HepG2 (cell line): ENCODE results near the gene RANBP3. TPM values are rescaled to one million over a fixed set of nuclear protein-coding genes. Genes with fewer than 3 reads are reported as not detected.
A peak's percentile ranks its signal among the peaks of the same experiment; 100 is the strongest.

Experiments
- HNRNPUL1 ChIP-seq: fragments of 200-400 bp; formaldehyde crosslinking; IDR thresholded peaks from 2 replicates; pipeline ENCODE4 v1.6.1; 2017; ENCODE audit warnings: low read depth, mild to moderate bottlenecking, low read length, moderate library complexity
- KMT2B ChIP-seq: IDR thresholded peaks from 2 replicates; pipeline ENCODE4 v1.6.1; 2016; ENCODE audit warnings: missing genetic modification reagents, missing compliant biosample characterization
- MAF1 ChIP-seq: sonication (generic); formaldehyde crosslinking; IDR thresholded peaks from 2 replicates; pipeline ENCODE4 v1.5.0; 2020; ENCODE audit warnings: missing genetic modification reagents, borderline replicate concordance
- MED1 ChIP-seq: sonication (generic); formaldehyde crosslinking; IDR thresholded peaks from 2 replicates; pipeline ENCODE4 v1.4.0; 2020; ENCODE audit warnings: missing genetic modification reagents
- MIXL1 ChIP-seq: IDR thresholded peaks from 2 replicates; pipeline ENCODE4 v1.6.1; 2016
- NFIB ChIP-seq: sonication (generic); formaldehyde crosslinking; IDR thresholded peaks from 2 replicates; pipeline ENCODE4 v1.9.0; 2021; ENCODE audit warnings: missing genetic modification reagents, mild to moderate bottlenecking, borderline replicate concordance
- NR0B2 ChIP-seq: sonication (generic); formaldehyde crosslinking; IDR thresholded peaks from 2 replicates; pipeline ENCODE4 v1.4.0; 2020; ENCODE audit warnings: mild to moderate bottlenecking, missing genetic modification reagents
- NRL ChIP-seq: sonication (generic); formaldehyde crosslinking; IDR thresholded peaks from 2 replicates; pipeline ENCODE4 v1.5.0; 2020; ENCODE audit warnings: missing genetic modification reagents, mild to moderate bottlenecking, moderate library complexity, borderline replicate concordance
- SUZ12 ChIP-seq: fragments of 150-350 bp; IDR thresholded peaks from 2 replicates; pipeline ENCODE4 v1.6.1; 2014; ENCODE audit warnings: low read depth, low read length
- TBP ChIP-seq: sonication (generic); formaldehyde crosslinking; IDR thresholded peaks from 2 replicates; pipeline ENCODE4 v1.5.0; 2020; ENCODE audit warnings: missing genetic modification reagents
- XRCC5 ChIP-seq: fragments of 200-400 bp; formaldehyde crosslinking; optimal IDR thresholded peaks from 2 replicates; pipeline ENCODE3; 2017; ENCODE audit warnings: mild to moderate bottlenecking, low read length
- ZFP36L2 ChIP-seq: sonication (generic); formaldehyde crosslinking; IDR thresholded peaks from 2 replicates; pipeline ENCODE4 v1.4.0; 2020; ENCODE audit warnings: missing genetic modification reagents
- ZKSCAN1 ChIP-seq: fragments of 150-350 bp; IDR thresholded peaks from 2 replicates; pipeline ENCODE4 v1.6.1; 2014; ENCODE audit warnings: low read length
- ZNF207 ChIP-seq: fragments of 450-650 bp; IDR thresholded peaks from 2 replicates; pipeline ENCODE4 v1.6.1; 2016; ENCODE audit warnings: antibody characterized with exemption, borderline replicate concordance
- ZNF383 ChIP-seq: sonication (generic); formaldehyde crosslinking; IDR thresholded peaks from 2 replicates; pipeline ENCODE4 v1.4.0; 2020; ENCODE audit warnings: missing genetic modification reagents, mild to moderate bottlenecking, borderline replicate concordance
- ZNF790 ChIP-seq: sonication (generic); formaldehyde crosslinking; IDR thresholded peaks from 2 replicates; pipeline ENCODE4 v1.8.0; 2022; ENCODE audit warnings: missing genetic modification reagents, mild to moderate bottlenecking, borderline replicate concordance
- polyA plus RNA-seq, 8 experiments: library from polyadenylated mRNA; depleted of rRNA in 3 of 8; stranded (reverse) in 7 of 8; unstranded in 1 of 8; fragments of >200 nt; fragmentation: Illumina TruSeq in 4 of 8; extraction: Trizol in 4 of 8; gene quantifications; 2 replicates each; pipeline versions ENCODE4 v1.2.1 to v1.2.3, GENCODE V29; 2011 to 2016; ENCODE audit warnings: low read depth in 4 of 8, missing spikeins in 1 of 8, mixed read lengths in 1 of 8; ENCODE audit not compliant: insufficient read depth in 1 of 8
- total RNA-seq, 5 experiments: library from RNA; depleted of rRNA; stranded (reverse); fragments of >200 nt; fragmentation: Illumina TruSeq; extraction: Trizol; gene quantifications; 2 replicates each; pipeline ENCODE4 v1.2.3, GENCODE V29; 2016; ENCODE audit warnings: low read depth in 1 of 5
- TF ChIP-seq, protein P1 (sequence below): sonication (generic); formaldehyde crosslinking; IDR thresholded peaks from 2 replicates; pipeline ENCODE4 v1.4.0; 2020; ENCODE audit warnings: low read depth, missing genetic modification reagents
- TF ChIP-seq, protein P2 (sequence below): IDR thresholded peaks from 2 replicates; pipeline ENCODE4 v1.6.1; 2016; ENCODE audit warnings: low read depth, control low read depth
- TF ChIP-seq, protein P3 (sequence below): sonication (generic); formaldehyde crosslinking; IDR thresholded peaks from 2 replicates; pipeline ENCODE4 v1.9.0; 2021; ENCODE audit warnings: missing genetic modification reagents, borderline replicate concordance

The RANBP3 gene
- total and polyA plus RNA-seq, 2 of the 13 experiments (the other 11 are each of a cell fraction or from before 2014, with no cell fraction given) = 39.5 to 149 TPM

- TF ChIP-seq, protein P1, sequence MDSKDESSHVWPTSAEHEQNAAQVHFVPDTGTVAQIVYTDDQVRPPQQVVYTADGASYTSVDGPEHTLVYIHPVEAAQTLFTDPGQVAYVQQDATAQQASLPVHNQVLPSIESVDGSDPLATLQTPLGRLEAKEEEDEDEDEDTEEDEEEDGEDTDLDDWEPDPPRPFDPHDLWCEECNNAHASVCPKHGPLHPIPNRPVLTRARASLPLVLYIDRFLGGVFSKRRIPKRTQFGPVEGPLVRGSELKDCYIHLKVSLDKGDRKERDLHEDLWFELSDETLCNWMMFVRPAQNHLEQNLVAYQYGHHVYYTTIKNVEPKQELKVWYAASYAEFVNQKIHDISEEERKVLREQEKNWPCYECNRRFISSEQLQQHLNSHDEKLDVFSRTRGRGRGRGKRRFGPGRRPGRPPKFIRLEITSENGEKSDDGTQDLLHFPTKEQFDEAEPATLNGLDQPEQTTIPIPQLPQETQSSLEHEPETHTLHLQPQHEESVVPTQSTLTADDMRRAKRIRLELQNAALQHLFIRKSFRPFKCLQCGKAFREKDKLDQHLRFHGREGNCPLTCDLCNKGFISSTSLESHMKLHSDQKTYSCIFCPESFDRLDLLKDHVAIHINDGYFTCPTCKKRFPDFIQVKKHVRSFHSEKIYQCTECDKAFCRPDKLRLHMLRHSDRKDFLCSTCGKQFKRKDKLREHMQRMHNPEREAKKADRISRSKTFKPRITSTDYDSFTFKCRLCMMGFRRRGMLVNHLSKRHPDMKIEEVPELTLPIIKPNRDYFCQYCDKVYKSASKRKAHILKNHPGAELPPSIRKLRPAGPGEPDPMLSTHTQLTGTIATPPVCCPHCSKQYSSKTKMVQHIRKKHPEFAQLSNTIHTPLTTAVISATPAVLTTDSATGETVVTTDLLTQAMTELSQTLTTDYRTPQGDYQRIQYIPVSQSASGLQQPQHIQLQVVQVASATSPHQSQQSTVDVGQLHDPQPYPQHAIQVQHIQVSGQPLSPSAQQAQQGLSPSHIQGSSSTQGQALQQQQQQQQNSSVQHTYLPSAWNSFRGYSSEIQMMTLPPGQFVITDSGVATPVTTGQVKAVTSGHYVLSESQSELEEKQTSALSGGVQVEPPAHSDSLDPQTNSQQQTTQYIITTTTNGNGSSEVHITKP (CRISPR knock-in tag) = peak; percentile 68; the same call in 1 of the 2 replicates
- TF ChIP-seq XRCC5 (peak; percentile 41), MIXL1 (CRISPR knock-in tag) (peak; percentile 70), SUZ12 (no peak), HNRNPUL1 (no peak), ZNF383 (CRISPR knock-in tag) (no peak), ZFP36L2 (CRISPR knock-in tag) (no peak), KMT2B (no peak), TBP (0 out of 2 replicates have a peak, but pooled peaks have one; percentile 19), ZNF790 (CRISPR knock-in tag) (0 out of 2 replicates have a peak, but pooled peaks have one; percentile 28), ZNF207 (no peak), ZKSCAN1 (no peak), NR0B2 (no peak), NRL (CRISPR knock-in tag) (no peak), NFIB (CRISPR knock-in tag) (no peak), MED1 (CRISPR knock-in tag) (peak; percentile 68), MAF1 (CRISPR knock-in tag) (0 out of 2 replicates have a peak, but pooled peaks have one; percentile 57)
- TF ChIP-seq, protein P2, sequence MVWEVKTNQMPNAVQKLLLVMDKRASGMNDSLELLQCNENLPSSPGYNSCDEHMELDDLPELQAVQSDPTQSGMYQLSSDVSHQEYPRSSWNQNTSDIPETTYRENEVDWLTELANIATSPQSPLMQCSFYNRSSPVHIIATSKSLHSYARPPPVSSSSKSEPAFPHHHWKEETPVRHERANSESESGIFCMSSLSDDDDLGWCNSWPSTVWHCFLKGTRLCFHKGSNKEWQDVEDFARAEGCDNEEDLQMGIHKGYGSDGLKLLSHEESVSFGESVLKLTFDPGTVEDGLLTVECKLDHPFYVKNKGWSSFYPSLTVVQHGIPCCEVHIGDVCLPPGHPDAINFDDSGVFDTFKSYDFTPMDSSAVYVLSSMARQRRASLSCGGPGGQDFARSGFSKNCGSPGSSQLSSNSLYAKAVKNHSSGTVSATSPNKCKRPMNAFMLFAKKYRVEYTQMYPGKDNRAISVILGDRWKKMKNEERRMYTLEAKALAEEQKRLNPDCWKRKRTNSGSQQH = no peak
- TF ChIP-seq, protein P3, sequence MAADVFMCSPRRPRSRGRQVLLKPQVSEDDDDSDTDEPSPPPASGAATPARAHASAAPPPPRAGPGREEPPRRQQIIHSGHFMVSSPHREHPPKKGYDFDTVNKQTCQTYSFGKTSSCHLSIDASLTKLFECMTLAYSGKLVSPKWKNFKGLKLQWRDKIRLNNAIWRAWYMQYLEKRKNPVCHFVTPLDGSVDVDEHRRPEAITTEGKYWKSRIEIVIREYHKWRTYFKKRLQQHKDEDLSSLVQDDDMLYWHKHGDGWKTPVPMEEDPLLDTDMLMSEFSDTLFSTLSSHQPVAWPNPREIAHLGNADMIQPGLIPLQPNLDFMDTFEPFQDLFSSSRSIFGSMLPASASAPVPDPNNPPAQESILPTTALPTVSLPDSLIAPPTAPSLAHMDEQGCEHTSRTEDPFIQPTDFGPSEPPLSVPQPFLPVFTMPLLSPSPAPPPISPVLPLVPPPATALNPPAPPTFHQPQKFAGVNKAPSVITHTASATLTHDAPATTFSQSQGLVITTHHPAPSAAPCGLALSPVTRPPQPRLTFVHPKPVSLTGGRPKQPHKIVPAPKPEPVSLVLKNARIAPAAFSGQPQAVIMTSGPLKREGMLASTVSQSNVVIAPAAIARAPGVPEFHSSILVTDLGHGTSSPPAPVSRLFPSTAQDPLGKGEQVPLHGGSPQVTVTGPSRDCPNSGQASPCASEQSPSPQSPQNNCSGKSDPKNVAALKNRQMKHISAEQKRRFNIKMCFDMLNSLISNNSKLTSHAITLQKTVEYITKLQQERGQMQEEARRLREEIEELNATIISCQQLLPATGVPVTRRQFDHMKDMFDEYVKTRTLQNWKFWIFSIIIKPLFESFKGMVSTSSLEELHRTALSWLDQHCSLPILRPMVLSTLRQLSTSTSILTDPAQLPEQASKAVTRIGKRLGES = no peak
Observed at GRCh38 chr19:5908773-5909442, 69.0 kb downstream of the RANBP3 start (continued).
